Measurements from ENCODE around the gene C5orf15.
"Not testable (repeated sequence)": the region's sequence is repeated elsewhere in the genome, so short reads cannot be mapped to it uniquely, and the experiment has no call there.

Gene C5orf15

GRCh38 chr5:133991171-133991910, 22.9 kb upstream of the C5orf15 start:
- Histone ChIP-seq H3K27me3 (ENCODE audit: control insufficient read depth, insufficient read depth, low read length) (no peaks in the 10 kb centered on the region), H3K9ac (ENCODE audit: low read length) (no peak overlapping the region), H3K36me3 (ENCODE audit: control insufficient read depth, insufficient read depth, low read length) (peaks cover 28% of the 10 kb centered on the region), H3K4me3 (ENCODE audit: low read length) (no peak overlapping the region), H3K9me3 (ENCODE audit: control insufficient read depth, low read length) (no peaks in the 10 kb centered on the region), H3K4me1 (ENCODE audit: control insufficient read depth, insufficient read depth, low read length) (peaks cover 35% of the 10 kb centered on the region)

- peaks cover 26% of the 10 kb centered on the region for H3K4me1 ChIP-seq (ENCODE audit: control insufficient read depth, insufficient read depth, low read length)
- no peak overlapping the region for H3K9ac ChIP-seq (ENCODE audit: low read length)
- H3K27me3 ChIP-seq (ENCODE audit: control insufficient read depth, insufficient read depth, low read length) = no peaks in the 10 kb centered on the region
- H3K36me3 ChIP-seq (ENCODE audit: control insufficient read depth, insufficient read depth, low read length) = peaks cover 32% of the 10 kb centered on the region
- no peaks in the 10 kb centered on the region for H3K9me3 ChIP-seq (ENCODE audit: control insufficient read depth, low read length)
- H3K4me3 ChIP-seq (ENCODE audit: low read length) = no peak overlapping the region
Observed at GRCh38 chr5:133990396-133990795, 22.0 kb upstream of the C5orf15 start.

GRCh38 chr5:133985540-133986180, 17.2 kb upstream of the C5orf15 start:
- Histone ChIP-seq H3K36me3 (ENCODE audit: control insufficient read depth, insufficient read depth, low read length) (peaks cover 28% of the 10 kb centered on the region), H3K27me3 (ENCODE audit: control insufficient read depth, insufficient read depth, low read length) (no peaks in the 10 kb centered on the region)

GRCh38 chr5:133983674-133984073, 15.2 kb upstream of the C5orf15 start:
- H3K9me3 ChIP-seq (ENCODE audit: control insufficient read depth, low read length) = no peaks in the 10 kb centered on the region
- H3K4me3 ChIP-seq (ENCODE audit: low read length) = no peak overlapping the region
- no peak overlapping the region for H3K9ac ChIP-seq (ENCODE audit: low read length)
- peaks cover 17% of the 10 kb centered on the region for H3K36me3 ChIP-seq (ENCODE audit: control insufficient read depth, insufficient read depth, low read length)
- no peaks in the 10 kb centered on the region for H3K27me3 ChIP-seq (ENCODE audit: control insufficient read depth, insufficient read depth, low read length)
- no peaks in the 10 kb centered on the region for H3K4me1 ChIP-seq (ENCODE audit: control insufficient read depth, insufficient read depth, low read length)

More at GRCh38 chr5:133985540-133986180, 17.2 kb upstream of the C5orf15 start:
- H3K9ac ChIP-seq (ENCODE audit: low read length) = no peak overlapping the region
- no peaks in the 10 kb centered on the region for H3K9me3 ChIP-seq (ENCODE audit: control insufficient read depth, low read length)
- H3K4me1 ChIP-seq (ENCODE audit: control insufficient read depth, insufficient read depth, low read length) = no peaks in the 10 kb centered on the region
- H3K4me3 ChIP-seq (ENCODE audit: low read length) = no peak overlapping the region

GRCh38 chr5:133981714-133982113, 13.3 kb upstream of the C5orf15 start:
- no peak overlapping the region for H3K4me3 ChIP-seq (ENCODE audit: low read length)
- no peaks in the 10 kb centered on the region for H3K27me3 ChIP-seq (ENCODE audit: control insufficient read depth, insufficient read depth, low read length)
- H3K36me3 ChIP-seq (ENCODE audit: control insufficient read depth, insufficient read depth, low read length) = peaks cover 7% of the 10 kb centered on the region
- no peaks in the 10 kb centered on the region for H3K4me1 ChIP-seq (ENCODE audit: control insufficient read depth, insufficient read depth, low read length)
- H3K9ac ChIP-seq (ENCODE audit: low read length) = no peak overlapping the region
- no peaks in the 10 kb centered on the region for H3K9me3 ChIP-seq (ENCODE audit: control insufficient read depth, low read length)

GRCh38 chr5:133980652-133981051, 12.2 kb upstream of the C5orf15 start:
- no peak overlapping the region for H3K9ac ChIP-seq (ENCODE audit: low read length)
- no peaks in the 10 kb centered on the region for H3K27me3 ChIP-seq (ENCODE audit: control insufficient read depth, insufficient read depth, low read length)
- H3K36me3 ChIP-seq (ENCODE audit: control insufficient read depth, insufficient read depth, low read length) = peaks cover 4% of the 10 kb centered on the region
- no peaks in the 10 kb centered on the region for H3K9me3 ChIP-seq (ENCODE audit: control insufficient read depth, low read length)
- H3K4me1 ChIP-seq (ENCODE audit: control insufficient read depth, insufficient read depth, low read length) = no peaks in the 10 kb centered on the region
- H3K4me3 ChIP-seq (ENCODE audit: low read length) = no peak overlapping the region

GRCh38 chr5:133978943-133979342, 10.5 kb upstream of the C5orf15 start:
- Histone ChIP-seq H3K9ac (ENCODE audit: low read length) (no peak overlapping the region), H3K36me3 (ENCODE audit: control insufficient read depth, insufficient read depth, low read length) (peaks cover 12% of the 10 kb centered on the region), H3K27me3 (ENCODE audit: control insufficient read depth, insufficient read depth, low read length) (no peaks in the 10 kb centered on the region), H3K4me3 (ENCODE audit: low read length) (no peak overlapping the region), H3K4me1 (ENCODE audit: control insufficient read depth, insufficient read depth, low read length) (no peaks in the 10 kb centered on the region), H3K9me3 (ENCODE audit: control insufficient read depth, low read length) (no peaks in the 10 kb centered on the region)

GRCh38 chr5:133977858-133978257, 9.4 kb upstream of the C5orf15 start:
- Histone ChIP-seq H3K9ac (ENCODE audit: low read length) (no peak overlapping the region), H3K9me3 (ENCODE audit: control insufficient read depth, low read length) (no peaks in the 10 kb centered on the region), H3K36me3 (ENCODE audit: control insufficient read depth, insufficient read depth, low read length) (peaks cover 12% of the 10 kb centered on the region), H3K4me1 (ENCODE audit: control insufficient read depth, insufficient read depth, low read length) (no peaks in the 10 kb centered on the region), H3K4me3 (ENCODE audit: low read length) (no peak overlapping the region), H3K27me3 (ENCODE audit: control insufficient read depth, insufficient read depth, low read length) (no peaks in the 10 kb centered on the region)

GRCh38 chr5:133977161-133977787, 8.8 kb upstream of the C5orf15 start:
- Histone ChIP-seq H3K36me3 (ENCODE audit: control insufficient read depth, insufficient read depth, low read length) (peaks cover 12% of the 10 kb centered on the region), H3K9ac (ENCODE audit: low read length) (no peak overlapping the region), H3K4me1 (ENCODE audit: control insufficient read depth, insufficient read depth, low read length) (no peaks in the 10 kb centered on the region), H3K4me3 (ENCODE audit: low read length) (no peak overlapping the region), H3K27me3 (ENCODE audit: control insufficient read depth, insufficient read depth, low read length) (no peaks in the 10 kb centered on the region), H3K9me3 (ENCODE audit: control insufficient read depth, low read length) (no peaks in the 10 kb centered on the region)

GRCh38 chr5:133975546-133975945, 7.1 kb upstream of the C5orf15 start:
- H3K4me3 ChIP-seq (ENCODE audit: low read length); H3K4me1 ChIP-seq (ENCODE audit: control insufficient read depth, insufficient read depth, low read length); H3K9ac ChIP-seq (ENCODE audit: low read length); H3K27me3 ChIP-seq (ENCODE audit: control insufficient read depth, insufficient read depth, low read length); H3K36me3 ChIP-seq (ENCODE audit: control insufficient read depth, insufficient read depth, low read length); H3K9me3 ChIP-seq (ENCODE audit: control insufficient read depth, low read length): not testable (repeated sequence)

GRCh38 chr5:133974142-133974541, 5.7 kb upstream of the C5orf15 start:
- Histone ChIP-seq H3K9ac (ENCODE audit: low read length) (no peak overlapping the region), H3K4me3 (ENCODE audit: low read length) (no peak overlapping the region), H3K36me3 (ENCODE audit: control insufficient read depth, insufficient read depth, low read length) (peaks cover 9% of the 10 kb centered on the region), H3K9me3 (ENCODE audit: control insufficient read depth, low read length) (no peaks in the 10 kb centered on the region), H3K27me3 (ENCODE audit: control insufficient read depth, insufficient read depth, low read length) (no peaks in the 10 kb centered on the region), H3K4me1 (ENCODE audit: control insufficient read depth, insufficient read depth, low read length) (peaks cover 4% of the 10 kb centered on the region)

- Histone ChIP-seq H3K9ac (ENCODE audit: low read length) (no peak overlapping the region), H3K4me1 (ENCODE audit: control insufficient read depth, insufficient read depth, low read length) (peaks cover 10% of the 10 kb centered on the region), H3K27me3 (ENCODE audit: control insufficient read depth, insufficient read depth, low read length) (no peaks in the 10 kb centered on the region), H3K36me3 (ENCODE audit: control insufficient read depth, insufficient read depth, low read length) (peaks cover 9% of the 10 kb centered on the region), H3K9me3 (ENCODE audit: control insufficient read depth, low read length) (no peaks in the 10 kb centered on the region), H3K4me3 (ENCODE audit: low read length) (no peak overlapping the region)
Observed at GRCh38 chr5:133970325-133970909, 2.0 kb upstream of the C5orf15 start.
